T47D (cell line): ENCODE measurements around the gene GFOD2.

Experiments used
- DNase-seq, 2 experiments: peaks; one replicate each; pipeline versions ENCODE4 v3.0.0 to v3.0.0-alpha.2; 2011 to 2012; ENCODE audit warnings: low read depth in 1 of 2, low spot score in 1 of 2
- JUND ChIP-seq: IDR thresholded peaks from 2 replicates; pipeline ENCODE4 v1.6.1; 2012; ENCODE audit warnings: low read depth
- in situ Hi-C: cut with HindIII; loops from 2 replicates; pipeline ENCODE4 v1.10.0; 2016; ENCODE audit warnings: low sequenced_read_pairs, low pct_unique_long_range_greater_than_20kb

GFOD2 gene

DNA sequence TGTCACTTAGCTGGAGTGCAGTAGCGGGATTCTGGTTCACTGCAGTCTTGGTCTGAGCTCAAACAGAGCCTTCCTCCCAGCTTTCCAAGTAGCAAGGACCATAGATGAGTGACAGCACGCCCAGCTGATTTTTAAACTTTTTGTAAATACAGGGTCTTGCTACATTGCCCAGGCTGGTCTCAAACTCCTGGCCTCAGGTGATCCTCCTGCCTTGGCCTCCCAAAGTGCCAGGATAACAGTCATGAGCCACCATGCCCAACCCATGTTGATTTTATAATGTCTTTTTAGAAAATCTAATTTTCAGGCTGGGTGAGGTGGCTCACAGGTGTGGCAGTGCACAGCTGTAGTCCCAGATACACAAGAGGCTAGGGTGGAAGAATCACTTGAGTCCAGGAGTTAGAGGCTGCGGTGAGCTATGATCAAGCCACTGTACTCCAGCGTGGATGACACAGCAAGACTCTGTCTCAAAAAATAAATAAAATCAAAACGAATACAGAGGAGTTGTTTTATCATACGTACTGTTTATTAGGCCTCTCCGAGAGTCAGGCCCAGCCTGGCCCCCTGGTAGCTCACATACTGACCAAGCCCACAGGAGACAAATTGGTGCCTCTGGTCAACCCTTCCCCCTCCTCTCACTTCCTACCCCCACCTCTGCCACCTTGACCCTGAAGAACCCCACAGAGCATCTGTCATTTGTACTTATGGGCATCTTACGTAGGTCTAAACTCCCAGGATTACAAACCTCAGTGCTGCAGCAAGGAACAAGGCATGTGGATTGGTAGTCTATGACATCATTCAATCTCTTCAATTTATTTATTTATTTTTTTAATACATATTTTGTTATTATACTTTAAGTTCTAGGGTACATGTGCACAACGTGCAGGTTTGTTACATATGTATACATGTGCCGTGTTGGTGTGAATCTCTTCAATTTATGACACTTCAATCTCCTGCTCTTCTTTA lies 38.9 kb downstream of the GFOD2 start:
- in situ Hi-C loops, result no loop called here
- DNase-seq, result no peak
- no peak for TF ChIP-seq JUND

DNA sequence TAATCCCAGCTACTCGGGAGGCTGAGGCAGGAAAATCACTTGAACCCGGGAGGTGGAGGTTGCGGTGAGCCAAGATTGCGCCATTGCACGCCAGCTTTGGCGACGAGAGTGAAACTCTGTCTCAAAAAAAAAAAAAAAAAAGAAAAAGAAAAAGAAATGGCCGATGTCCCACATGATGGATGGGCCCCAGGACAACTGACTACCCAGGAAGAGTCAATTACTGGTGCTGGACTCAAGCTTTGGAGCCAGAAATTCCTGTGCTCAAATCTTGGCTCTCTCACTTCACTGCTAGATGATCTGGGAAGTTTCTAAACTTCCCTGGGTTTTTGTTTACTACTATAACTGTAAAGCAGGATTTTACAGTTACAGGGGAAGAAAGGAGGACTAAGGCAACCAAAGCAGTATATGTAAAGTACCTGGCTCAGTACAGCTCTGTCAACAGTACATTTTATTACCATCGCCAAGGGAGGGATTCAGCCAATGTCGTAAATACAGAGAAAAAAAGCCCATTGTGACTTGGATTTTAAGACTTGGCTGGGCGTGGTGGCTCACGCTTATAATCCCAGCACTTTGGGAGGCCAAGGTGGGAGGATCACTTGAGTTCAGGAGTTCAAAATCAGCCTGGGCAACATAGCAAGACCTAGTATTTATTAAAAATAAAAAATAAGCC lies 40.6 kb downstream of the GFOD2 start:
- DNase-seq, result no peak
- in situ Hi-C loops, result no loop called here
- TF ChIP-seq JUND, result no peak

DNA sequence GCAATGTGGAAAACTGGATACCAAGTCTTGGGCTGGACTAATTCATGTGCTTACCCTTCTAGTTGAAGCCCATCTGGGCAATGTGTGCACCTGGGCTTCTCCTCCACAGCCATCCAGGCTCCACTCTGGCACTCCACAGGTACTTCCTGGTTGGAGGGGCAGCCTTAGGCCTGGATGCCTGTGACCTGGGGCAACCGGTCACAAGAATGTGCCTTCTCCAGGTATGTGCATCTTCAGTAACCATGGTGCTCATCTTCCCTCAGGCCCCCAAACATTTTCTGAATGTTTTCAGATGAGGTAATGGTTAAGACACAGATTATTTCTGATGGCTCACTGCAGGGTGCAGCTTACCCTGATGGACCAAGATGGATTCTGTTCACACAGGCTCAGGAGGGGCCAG lies 41.4 kb downstream of the GFOD2 start:
- in situ Hi-C loops, result no loop called here
- no peak for TF ChIP-seq JUND
- DNase-seq, result peak in 1 of 2 experiments; percentile 81

DNA sequence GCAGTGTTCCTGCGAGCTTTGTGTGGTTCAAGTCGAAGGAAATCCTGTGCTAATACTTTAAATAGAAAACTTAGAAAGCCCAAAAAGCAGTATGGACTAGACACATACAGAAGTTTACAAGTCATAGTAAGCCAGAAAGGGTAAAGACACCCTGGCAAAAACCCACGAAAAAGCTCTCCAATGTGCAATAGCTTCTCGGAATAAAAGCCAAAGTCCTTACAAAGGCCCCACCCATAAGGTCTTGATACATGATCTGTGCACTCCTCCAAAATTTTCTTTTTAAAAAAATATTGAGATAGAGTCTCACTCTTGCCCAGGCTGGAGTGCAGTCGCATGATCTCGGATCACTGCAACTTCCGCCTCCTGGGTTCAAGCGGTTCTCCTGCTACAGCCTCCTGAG lies 42.2 kb downstream of the GFOD2 start:
- DNase-seq, result no peak
- in situ Hi-C loops, result no loop called here
- TF ChIP-seq JUND, result no peak

DNA sequence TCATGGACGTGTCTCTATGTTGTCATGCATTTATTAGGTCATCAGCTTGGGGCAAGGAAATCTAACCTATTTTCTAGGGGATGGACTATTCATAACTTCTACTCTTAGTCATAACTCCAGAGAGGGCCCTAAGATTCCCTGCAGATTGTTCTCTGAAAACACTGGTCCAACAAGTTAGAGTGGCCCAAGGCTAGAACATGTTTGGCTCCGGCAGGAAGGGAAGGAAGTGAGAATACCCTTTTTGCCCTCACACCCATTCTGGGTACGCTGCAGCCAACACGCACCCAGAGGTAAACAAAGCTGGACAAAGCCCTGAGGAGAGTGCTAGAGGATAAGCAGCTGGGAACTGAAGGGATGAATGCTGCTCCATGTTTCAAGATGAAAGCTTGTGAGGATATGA lies 42.6 kb downstream of the GFOD2 start:
- in situ Hi-C loops, result no loop called here

DNA sequence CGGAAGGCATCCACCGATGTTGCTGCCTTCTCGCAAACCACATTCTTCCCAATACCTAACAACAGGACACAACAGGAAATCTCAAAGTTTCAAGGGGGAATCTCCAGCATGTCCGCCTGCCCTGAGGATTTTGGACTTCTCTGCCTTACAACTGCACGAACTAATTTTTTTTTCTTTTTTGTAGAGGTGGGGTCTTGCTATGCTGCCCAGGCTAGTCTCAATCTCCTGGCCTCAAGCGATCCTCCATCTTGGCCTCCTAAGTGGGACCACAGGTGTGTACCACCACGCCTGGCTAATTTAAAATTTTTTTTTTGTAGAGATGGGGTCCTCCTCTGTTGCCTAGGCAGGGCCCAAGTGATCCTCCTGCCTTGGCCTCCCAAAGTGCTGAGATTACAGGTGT lies 43.1 kb downstream of the GFOD2 start:
- in situ Hi-C loops, result no loop called here
- no peak for TF ChIP-seq JUND
- no peak for DNase-seq

More for the DNA sequence above, 42.6 kb downstream of the GFOD2 start:
- TF ChIP-seq JUND, result no peak; the same call in 1 of the 2 replicates
- DNase-seq, result peak; percentile 70 to 91

DNA sequence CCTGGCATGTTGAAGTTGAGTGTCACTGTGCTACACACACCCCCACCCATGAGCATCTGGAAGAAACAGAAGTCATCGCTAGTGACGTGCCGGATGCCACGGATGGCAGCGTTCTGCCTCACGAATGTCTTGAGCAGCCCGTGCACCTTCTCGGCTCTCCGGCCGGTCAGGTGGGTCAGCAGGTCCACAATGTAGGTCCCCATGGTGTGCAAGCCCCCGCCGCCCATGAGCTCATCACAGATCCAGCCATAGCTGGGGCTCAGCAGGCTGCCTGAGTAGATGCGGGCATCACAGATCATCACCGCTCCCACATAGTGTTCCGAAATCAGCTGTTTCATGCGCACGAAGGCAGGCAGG lies 43.6 kb downstream of the GFOD2 start:
- TF ChIP-seq JUND, result no peak

DNA sequence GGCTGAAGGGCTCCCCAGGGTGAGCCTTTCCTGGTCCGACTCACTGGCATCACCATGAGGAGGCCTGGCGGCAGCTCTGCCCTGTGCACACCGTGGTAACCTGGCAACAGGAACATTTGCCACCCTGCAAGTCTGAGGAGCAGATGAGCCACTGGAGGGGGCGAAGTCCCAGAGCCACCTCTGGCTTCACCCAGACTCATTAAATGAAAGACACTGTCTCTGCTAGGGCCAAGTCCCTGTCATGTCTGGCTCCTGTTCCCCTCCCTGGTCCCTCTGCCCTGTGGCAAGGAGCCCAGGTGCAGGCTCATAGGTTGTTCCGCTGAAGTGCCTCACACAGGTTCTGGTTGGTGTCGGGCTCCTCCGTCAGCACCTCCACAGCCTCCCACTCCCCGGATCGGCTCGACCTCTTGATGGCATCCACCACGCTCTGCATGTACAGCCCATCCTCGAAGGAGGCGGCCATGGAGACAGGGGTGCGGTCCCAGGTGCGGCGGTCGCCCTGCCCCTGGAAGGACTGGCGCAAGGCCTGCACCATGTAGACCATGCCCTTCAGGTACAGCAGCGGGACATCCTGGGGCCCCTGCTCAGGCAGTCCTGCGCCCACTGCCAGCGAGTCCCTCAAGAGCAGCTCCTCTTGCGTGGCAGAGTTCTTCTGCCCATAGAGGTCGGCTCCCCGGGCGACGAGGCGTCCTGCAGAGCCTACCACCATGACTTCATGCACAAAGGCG lies 44.1 kb downstream of the GFOD2 start:
- no peak for DNase-seq
- TF ChIP-seq JUND, result no peak
- in situ Hi-C loops, result no loop called here

More for the DNA sequence above, 43.6 kb downstream of the GFOD2 start:
- DNase-seq, result no peak
- in situ Hi-C loops, result no loop called here

DNA sequence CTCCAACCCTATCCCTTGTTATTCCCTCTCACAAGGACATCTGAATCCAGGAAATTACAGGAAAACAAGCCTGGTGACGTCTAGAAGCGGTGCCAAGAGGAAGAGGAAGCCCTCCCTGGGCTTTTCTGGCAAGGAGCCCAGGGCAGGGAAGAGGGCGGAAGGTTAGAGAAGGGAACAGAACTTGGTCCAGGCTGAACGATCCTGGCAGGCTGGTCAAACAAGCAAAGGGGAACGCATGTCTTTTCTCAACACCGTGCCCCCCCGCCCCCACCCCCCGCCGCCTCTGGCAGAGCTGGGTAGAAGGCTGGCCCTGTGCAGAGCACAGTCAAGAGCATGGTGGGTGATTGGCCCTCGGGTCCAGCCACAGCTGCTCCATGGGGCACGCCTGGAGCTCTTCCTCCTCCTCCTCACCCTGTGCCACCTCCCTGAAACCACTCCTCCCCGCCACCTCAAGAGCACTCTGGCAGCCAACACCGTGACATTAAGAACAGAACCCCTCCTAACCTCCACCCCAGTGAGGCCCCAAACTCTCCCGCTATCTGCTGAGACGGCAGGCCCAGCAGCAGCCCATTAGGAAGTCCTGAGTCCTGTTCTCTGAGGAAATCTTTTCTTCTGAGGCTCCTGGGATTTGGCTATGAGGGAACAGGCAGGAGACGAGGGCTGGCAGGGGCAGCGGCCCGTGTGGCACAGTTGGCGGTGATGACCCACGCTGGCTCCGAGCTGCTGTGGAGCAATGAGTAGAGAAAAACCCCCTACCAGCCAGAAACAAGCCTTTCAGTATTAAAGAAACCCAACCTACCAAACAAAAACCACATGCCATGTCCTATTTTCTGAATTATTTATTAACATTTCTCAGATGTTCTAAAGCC lies 45.2 kb downstream of the GFOD2 start:
- no peak for TF ChIP-seq JUND
- DNase-seq, result peak in 1 of 2 experiments; percentile 59
- in situ Hi-C loops, result no loop called here

DNA sequence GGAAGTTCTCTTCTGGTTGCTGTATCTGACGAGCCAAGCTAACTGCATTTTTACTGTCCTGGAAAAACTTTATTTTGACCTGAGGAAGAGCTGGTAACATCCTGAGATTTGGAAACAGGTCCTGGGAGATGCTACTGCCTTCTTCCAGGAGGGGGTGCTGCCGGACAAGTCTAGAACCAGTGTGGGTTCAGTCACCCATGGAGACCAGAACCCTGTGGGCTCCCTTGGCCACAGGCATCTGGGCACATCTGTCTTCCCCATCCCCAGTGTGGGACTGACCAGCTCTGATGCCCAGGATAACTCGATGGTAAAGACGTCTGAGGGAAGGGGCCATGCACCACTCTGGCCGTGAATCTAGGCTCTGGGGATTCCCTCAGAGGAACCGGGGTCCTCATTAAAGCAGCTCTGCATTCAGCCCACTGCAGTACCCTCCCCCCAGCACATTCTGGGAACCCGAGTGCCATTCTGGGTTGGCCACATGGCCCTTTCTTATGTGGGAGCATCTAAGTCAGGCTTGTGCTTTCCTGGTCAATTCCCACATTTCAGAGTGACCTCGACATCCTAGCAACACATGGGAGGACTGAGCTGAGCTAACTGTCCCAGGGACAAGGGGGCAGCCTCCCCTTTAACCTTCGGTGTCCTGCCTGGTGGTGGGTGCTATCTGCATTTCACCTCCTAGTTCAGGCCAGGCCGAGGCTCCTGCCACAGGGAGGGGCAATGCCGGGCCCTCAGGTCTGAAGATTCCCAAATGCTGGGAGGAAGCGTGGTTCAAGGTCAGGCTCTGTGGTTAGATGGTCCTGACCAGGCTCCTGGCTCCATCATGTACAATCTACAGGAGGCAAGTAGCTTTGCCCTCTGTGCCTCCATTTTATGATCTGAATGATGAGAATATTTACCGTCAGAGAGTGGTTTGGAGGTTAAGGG lies 46.1 kb downstream of the GFOD2 start:
- TF ChIP-seq JUND, result no peak
- in situ Hi-C loops, result no loop called here
- peak; percentile 78 to 84 for DNase-seq

DNA sequence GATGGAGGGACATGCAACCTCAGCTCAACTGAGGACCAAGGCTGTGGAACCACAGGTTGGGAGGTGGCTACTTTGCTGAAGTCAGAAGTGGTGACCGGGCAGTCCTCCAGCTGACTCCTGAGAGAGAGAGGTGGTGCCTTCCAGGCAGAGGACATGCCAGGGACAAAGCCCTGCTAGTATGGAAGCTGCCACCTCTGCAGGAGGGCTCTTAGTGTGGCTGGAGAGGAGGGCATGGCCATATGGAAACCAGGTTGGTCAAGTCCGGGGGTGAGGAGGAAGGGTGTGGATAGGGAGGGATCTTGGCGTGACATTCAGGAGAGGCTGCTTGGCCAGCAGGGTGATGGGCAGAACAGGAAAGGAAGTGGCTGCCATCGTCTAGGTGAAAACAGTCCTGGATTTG lies 46.8 kb downstream of the GFOD2 start:
- no peak for DNase-seq
- in situ Hi-C loops, result no loop called here
- no peak for TF ChIP-seq JUND
